ENCODE data around the gene CASP7. TPM values are rescaled to one million over a fixed set of nuclear protein-coding genes. Genes with fewer than 3 reads are reported as not detected.
"Not testable (repeated sequence)": the region's sequence is repeated elsewhere in the genome, so short reads cannot be mapped to it uniquely, and the experiment has no call there.

The CASP7 gene
- 4.3 and 4.7 TPM in 2 replicates for polyA plus RNA-seq (2014; cell fraction: cytosol; rRNA removed)
- polyA plus RNA-seq (2014; cell fraction: nucleus; rRNA removed), result 1.0 and 5.2 TPM in 2 replicates

DNA sequence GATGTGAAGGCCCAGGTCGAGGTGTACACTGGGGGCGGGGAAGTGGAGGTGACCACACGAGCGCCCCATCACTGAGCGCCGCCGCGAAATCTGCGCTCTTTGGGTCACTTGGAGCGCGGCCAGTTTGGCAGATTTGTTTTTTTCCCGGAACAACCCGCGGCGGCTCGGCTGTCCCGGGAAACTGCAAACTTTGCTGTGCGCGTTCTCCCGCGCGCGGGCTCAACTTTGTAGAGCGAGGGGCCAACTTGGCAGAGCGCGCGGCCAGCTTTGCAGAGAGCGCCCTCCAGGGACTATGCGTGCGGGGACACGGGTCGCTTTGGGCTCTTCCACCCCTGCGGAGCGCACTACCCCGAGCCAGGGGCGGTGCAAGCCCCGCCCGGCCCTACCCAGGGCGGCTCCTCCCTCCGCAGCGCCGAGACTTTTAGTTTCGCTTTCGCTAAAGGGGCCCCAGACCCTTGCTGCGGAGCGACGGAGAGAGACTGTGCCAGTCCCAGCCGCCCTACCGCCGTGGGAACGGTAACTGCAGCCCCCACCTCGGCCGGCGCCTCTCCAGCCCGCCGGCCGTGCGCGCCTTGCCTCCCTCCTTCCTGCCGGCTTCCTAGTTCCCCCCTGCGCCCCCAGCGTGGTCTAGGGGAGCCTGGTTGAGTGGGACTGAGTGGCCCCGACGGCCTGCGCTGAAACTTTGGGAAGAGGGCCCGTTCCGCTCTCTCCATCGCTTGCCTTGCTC lies at the start of gene CASP7:
CASP7 (plus strand) TSS at position 450 of the 727 bp plus-strand sequence. CDS start 17,582 bp downstream, outside the sequence.
- DNase-seq (ENCODE audit: low spot score), result peak; percentile 49

DNA sequence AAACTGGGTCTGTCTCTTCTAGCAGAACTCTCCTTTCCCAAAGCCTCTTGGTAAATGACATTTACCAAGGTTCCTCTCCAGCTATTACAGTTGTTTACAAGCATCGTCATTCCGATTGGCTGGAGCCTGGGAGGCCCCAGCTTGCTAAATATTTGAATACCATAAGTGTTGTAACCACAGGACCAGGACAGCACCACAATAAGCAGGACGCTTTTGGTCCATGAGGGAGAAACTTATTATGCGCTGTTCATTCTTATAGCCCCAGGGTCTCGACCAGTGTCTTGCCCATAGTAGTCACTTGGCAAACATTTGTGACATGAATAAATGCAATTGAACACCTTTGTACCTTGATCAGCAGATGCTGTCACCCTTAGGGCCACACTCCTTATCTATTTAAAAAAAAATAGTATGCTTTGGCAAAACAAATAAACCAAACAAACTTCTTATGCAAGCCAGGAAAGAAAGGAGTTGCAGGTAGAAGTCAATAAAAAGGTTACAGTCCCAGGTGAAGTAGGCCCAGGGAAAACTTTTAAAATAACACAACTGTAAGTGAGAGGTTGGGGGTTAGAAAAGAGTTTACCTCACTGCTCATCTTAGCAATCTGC lies 48.7 kb upstream of the CASP7 start:
- DNase-seq (ENCODE audit: low spot score), result no peak

DNA sequence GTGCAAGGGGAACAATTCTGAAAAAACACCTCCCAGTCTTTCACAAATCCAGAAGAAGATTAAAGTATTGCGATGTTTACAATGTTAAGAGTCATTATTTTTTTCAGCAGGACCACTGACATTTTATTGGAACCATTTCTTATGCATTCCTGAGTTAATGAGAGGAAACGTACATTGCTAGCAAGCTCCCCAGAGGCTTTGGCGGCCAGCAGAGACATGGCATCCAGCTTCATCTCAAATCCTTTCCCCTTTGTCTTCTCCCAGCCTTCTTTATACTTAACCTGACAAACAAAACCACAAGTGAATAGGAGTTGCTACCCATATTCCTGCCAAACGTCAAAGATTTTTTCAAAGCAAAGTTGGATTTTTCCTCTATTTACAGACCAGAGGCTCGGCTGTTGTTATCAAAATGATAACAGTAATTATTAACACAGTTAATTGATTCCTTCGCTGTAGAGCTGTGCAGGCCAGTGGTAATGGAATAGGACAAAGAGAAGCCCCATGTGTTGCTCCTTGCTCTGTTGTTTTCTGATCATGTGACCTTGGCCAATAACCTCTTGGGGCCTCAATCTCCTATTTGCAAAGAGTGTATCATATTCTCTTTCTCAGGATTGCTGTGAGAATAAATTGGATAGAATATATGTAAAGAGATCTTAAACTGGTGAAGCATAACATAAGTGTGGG lies 47.9 kb upstream of the CASP7 start:
- DNase-seq (ENCODE audit: low spot score), result no peak

DNA sequence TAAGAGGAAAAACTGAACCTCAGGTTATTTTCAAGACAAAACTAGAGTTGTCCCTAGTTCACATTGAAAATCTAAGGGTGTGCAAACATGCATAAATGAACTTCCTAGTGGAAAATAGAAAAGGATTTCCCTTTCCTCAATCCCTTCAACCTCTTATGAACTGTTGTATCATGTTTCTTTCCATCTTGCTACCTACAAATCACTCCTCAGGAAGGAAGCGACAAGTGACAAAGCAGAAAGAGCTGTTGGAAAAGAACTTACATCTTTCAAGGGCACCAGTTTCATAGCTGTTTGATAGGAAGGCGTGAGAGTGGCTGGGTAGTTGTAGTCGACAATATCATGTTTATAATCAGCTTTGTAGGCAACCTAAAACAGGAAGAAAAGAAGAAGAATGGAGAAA lies 39.7 kb upstream of the CASP7 start:
- DNase-seq (ENCODE audit: low spot score), result no peak

DNA sequence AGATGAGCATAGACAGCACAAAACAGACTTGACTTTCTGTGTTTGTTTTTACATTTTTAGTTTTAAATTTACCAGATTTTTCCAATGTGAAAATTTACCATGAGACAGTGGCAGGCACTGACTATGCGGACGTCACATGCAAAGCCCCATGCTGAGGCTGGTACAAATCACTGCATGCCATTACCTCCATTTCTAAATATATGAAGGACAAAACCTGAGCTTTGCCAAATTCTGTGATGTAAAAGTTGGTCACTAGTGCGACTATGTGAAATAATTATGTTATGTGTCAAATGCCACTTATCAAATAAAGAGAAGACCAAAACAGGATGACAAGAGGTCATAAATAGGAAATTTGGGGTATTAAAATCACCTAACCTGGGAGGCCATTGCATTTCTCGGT lies 38.0 kb upstream of the CASP7 start:
- no peak for DNase-seq (ENCODE audit: low spot score)

DNA sequence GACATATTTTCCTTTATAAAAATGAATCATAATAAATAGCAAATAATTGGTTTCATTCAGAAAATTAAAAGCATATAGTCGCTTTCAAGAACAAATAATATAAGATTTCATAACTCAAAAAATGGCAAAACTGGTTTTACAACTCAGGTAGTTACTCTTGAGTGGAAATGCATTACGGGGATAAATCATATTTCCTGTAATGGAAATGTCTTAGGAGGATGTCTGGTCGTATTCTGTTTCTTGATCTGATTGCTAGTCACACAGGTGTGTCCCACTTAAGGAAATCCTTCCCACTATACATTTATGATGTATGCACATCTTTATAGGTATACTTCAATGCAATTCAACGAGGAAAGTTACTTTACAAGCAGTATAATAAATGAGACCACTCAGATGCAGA lies 36.5 kb upstream of the CASP7 start:
- DNase-seq (ENCODE audit: low spot score), result no peak

DNA sequence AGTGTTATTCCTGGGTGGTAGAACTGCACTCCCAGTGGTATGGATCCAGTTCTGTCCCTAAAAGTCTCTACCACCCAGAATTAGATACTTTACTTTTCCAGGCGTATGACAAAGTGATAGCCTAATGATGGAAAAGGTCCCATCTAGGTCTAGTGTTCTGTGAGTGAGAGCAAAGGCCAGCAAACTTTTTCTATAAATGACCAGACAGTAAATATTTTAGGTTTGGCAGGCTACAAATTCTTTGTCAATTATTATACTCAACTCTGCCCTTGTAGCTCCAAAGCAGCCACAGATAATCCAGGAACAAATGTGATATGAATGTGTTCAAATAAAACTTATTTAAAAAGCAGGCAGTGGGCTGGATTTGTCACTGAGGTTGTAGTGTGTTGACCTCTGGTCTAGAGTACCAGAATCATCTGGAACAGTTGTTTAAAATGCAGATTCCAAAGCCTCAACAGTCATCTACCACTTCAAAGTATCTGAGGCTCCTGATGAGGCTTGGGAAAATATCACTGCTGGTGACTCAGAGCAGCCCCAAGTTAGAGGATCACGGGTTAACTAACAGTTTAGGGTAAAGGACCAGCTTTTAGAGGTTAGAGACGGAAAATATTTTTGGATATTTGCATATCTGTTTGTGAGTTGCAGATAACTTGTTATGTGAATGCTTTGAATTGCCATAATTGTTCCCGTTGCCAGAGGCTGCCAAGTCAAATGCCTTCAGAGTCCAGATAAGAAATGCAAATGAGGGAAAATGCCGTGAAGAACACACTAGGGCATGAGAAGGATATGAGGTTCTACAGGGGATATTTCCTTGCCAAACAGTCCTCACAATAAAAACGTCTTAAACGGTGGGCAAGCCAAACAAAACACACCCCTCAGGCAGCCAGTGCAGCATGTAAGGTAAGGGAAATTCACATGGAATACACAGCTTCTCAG lies 35.3 kb upstream of the CASP7 start:
- no peak for DNase-seq (ENCODE audit: low spot score)

DNA sequence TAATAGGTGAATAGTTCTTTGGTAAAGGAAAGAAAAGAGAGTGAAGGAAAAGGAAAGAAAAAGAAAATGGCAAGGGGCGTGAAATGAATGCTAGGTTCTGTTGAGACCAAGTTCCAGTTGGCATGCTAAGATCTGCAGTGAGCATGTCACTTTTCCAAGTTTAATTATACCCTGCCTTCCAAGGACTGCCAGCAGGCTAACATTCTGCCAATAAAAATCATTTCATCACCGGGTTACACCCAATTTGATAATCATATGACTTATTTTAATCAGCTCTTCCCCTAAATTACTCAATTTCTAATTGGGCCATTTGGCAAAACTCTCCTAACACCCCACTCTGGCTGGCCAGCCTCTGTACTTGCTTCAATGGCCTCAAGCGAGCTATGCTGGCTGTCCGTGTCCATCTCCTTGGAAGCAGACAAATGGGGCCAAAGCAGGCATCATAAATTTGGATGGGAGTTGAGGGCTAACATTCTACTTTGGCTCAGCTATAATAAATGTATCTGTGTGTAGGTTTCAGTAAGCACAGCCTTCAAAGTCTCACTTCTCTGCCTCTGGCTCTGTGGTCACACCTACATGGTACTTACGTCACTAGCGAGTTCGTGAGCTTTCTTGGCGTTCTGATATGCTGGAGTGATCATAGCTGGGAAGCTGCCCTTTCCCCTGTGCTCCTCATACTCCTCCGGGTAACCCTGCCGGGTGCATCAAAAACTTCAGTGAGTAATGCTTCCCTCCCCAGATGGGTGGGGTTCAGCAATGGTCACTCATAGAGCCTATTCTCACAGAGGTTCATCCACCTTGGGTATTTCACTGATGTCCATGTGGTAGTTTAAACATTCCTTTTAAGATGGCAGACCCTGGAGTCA lies 33.1 kb upstream of the CASP7 start:
- no peak for DNase-seq (ENCODE audit: low spot score)

DNA sequence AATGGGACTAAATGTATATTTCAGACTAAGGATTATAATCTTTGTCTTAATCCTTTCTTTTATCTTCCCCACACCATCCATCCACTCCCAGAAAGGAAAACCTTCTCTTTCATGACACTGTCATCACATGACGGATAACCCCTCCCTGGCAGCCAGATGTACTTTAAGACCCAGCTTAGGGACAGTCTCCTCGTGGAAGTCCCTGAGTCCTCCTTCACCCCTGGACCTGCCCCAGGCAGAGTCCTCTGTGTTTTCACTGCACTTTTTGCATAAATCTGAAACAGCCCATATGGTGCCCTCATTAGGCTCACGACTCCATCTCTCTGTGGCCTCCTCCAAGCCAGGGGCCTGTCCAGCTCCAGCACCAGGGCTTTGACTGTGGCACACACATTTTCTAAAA lies 31.9 kb upstream of the CASP7 start:
- DNase-seq (ENCODE audit: low spot score), result no peak

DNA sequence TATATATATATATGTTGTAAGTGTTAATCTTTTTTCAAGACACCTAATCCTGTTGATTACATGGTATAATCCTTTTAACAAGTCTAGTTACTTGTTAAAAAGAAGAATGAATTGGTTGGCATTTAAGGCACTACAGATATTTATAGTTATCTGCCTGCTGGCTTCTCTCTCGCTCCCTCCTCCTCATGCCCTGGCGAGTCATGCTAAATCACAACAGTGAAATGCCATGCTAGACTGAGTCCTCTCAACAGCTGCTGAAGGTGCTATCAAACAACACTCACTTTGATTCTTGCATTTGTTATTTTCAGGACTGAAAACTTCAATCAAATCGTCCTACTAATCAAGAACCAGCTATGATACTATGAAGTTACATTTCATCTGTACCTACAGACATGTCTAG lies 31.2 kb upstream of the CASP7 start:
- DNase-seq (ENCODE audit: low spot score), result no peak

DNA sequence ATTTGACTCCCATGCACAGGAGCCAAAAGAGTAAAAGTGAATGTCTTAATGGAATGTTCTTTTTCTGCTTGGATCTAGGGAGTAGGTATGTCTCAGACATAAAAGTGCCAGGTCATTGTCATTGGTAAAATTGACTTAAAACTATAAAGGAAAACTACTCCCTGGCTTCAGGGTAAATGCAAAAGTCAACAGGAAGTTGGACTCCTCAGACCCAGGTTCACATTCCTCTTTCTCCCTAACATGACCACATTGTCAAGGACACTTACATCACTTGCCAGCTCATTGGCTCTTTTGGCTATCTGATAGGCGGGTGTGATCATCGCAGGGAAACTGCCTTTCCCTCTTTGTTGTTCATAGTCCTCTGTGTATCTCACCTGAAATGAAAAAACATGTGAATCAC lies 29.5 kb upstream of the CASP7 start:
- DNase-seq (ENCODE audit: low spot score), result no peak

DNA sequence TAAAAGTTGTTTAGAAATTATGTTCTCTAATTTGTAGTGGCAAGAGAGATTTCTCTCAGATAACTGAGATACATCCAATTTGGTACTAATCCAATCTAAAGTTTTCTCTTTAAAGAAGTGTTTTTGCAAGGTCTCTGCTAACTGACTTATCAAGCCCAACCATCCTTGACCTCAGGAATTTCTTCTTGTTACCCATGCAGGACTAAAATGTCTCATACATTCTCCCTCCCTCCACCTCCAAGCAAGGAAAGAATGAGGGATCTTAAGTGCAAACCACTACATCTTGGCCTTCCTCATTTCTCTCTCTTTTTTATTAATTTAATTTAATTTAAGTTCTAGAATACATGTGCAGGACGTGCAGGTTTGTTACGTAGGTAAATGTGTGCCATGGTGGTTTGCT lies 28.7 kb upstream of the CASP7 start:
- no peak for DNase-seq (ENCODE audit: low spot score)

DNA sequence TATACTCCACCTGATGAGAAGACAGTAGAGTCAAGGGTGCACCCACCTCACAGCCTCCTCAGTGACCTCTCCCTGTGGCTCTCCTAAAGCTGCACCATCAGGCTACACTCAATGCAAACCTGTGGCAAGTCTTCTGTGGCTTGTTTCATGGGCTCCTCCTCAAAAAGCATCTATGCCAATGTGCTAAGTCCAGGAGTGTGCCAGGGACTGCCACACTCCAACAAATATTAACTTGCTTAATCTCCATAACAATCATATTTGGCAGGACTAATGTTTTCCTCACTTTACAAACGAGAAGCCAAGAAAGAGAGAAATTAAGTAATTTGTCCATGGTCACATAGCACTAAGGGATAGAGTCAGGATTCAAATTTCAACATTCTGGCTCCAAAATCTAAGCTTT lies 27.8 kb upstream of the CASP7 start:
- DNase-seq (ENCODE audit: low spot score), result no peak

DNA sequence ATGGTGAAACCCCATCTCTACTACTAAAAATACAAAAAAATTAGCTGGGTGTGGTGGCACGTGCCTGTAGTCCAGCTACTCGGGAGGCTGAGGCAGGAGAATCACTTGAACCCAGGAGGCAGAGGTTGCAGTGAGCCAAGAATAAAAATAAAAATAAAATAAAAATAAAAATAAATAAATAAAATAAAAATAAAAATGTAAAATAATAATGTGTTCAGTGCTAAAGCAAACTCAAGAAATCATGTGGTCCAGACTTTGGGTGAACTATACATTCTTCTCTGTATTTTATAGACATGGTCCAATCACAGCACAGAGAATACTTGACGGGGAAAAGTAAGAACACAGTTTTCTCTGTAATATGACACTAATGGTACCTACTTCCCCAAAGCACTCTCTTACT lies 27.3 kb upstream of the CASP7 start:
- DNase-seq (ENCODE audit: low spot score), result not testable (repeated sequence)

DNA sequence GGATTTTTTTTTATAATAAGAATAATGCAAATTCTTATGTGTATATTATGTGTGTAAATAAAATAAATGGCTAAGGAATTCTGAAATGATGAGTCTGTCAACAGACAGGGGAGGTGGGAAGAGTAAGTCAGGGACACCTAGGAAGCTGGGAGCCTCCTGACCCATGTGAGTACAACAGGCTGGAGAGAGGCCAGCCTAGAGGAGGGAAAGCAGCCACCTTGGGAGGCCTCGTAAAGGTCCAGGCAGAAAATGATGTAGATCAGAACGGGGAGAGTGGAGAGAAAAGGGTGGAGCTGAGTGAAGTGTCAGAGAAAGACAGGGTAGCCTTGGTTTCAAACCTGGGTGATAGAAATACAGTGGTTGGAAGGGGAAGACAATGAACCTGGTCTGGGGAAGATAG lies 22.8 kb upstream of the CASP7 start:
- no peak for DNase-seq (ENCODE audit: low spot score)

DNA sequence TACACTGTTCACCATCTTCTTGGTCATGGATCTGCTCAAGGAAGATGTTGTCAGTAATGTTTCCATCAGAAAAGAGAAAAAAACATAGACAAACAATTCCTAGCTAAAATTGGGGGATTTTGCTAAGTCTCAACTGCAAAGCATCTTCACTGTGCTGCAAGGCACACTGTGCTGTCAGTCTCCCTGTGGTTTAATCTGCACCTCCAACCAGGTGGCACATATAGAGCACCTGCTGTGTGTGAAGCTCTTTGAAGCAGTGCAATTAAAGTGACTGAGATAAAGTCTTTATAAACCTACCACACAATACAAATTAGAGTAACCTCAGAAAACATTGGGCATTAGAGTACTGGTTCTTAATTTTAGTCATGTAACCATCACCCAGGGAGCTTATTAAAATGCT lies 22.2 kb upstream of the CASP7 start:
- no peak for DNase-seq (ENCODE audit: low spot score)

DNA sequence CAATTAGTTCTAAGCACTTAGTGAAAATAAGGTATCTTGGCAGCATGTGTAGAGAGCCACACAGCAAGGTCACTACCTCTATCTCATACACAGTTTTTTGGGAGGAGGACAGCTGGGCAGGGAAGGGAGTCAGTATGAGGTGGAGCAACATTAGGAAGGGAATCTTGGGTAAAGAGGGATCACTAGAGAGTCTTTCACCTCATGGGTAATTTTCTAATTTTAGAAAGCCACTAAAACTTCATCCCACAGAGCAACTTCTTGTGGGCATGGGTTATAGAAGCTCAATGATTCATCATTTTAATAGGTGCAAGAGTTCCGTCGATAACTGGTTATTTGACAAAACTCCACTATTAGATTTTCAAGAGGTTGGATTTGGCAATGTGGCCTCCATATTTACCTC lies 18.4 kb upstream of the CASP7 start:
- no peak for DNase-seq (ENCODE audit: low spot score)

DNA sequence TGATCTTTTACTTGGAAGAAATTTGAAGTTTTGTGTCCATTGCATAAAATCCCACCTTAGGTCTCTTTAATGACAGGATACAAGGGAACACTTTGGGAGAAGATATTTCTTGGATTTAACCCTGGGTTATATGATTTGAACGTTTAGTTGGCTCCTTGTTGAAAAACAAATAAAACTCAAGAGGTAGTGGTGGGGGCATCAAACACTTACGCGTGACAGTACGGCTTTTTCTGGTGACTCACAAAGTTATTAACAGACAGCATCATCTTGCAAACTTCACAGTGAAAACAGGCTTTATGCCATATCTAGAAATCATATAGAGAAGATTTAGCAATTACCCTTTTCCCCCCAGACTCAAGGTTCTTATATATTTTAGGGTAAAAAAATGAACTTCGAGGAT lies 16.6 kb upstream of the CASP7 start:
- DNase-seq (ENCODE audit: low spot score), result no peak

DNA sequence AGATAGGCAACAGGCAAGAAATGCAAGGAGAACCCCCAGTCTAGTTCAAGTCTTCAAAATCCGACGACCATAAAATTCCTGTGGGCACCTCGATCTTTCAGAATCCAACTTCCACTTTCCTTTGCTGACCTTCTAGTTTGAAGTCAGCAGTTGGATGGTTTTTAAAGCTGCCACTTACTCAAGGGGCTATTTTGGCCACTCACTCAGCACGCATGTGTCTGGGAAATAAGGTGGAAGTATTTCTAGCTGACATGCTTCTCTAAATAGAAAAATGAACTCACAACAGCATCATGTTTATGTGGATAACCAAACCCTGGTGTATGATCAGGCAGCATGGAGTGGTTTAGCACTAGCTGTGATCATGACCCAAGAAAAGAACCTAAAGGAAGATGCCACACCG lies 15.8 kb upstream of the CASP7 start, which contains the start of gene NRAP:
NRAP (minus strand) TSS at position 134 of the 400 bp plus-strand sequence. CDS start 159 bp downstream, outside the sequence.
- DNase-seq (ENCODE audit: low spot score), result no peak

DNA sequence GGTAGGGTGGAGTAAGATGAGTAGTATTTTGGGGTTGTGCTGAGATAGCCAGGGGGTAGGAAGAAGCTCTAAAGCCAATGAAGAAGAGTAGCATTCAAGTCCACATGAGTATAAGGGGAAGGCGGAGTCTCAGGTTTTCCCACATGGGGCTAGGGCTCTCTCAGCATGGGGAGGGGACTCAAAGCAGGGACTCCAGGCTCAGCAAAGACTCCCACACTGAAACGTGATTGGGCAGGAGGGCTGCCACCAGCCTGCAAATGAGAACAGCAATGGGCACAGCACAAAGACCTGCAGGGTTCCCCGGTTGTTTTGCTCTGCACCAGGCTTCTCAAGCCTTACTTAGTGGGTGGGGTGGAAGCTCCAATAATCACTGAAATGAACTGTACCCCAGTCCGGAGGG lies 14.4 kb upstream of the CASP7 start:
- DNase-seq (ENCODE audit: low spot score), result no peak

Measured in SK-N-DZ (cell line).